K562 (cell line): ENCODE results near the gene NAT10. TPM values are rescaled to one million over a fixed set of nuclear protein-coding genes. Genes with fewer than 3 reads are reported as not detected.
A peak's percentile ranks its signal among the peaks of the same experiment; 100 is the strongest.

Experiments used
- BRD4 ChIP-seq: fragments of 200-600 bp; sonication (generic); IDR thresholded peaks from 2 replicates; pipeline ENCODE4 v1.6.1; 2017; ENCODE audit warnings: inconsistent platforms
- HMGN3 ChIP-seq: IDR thresholded peaks from 2 replicates; pipeline ENCODE4 v1.6.1; 2011; ENCODE audit warnings: borderline replicate concordance, low read depth, mild to moderate bottlenecking, mixed read lengths, low read length; ENCODE audit not compliant: insufficient read length; ENCODE audit errors: extremely low read depth
- MTA2 ChIP-seq: fragments of 450-650 bp; IDR thresholded peaks from 2 replicates; pipeline ENCODE4 v1.6.1; 2016; ENCODE audit warnings: low read depth
- POLR2G ChIP-seq: fragments of 200-400 bp; formaldehyde crosslinking; IDR thresholded peaks from 2 replicates; pipeline ENCODE4 v1.6.1; 2017; ENCODE audit warnings: low read depth, mild to moderate bottlenecking, antibody characterized with exemption, low read length, moderate library complexity
- RBM17 ChIP-seq: fragments of 200-400 bp; formaldehyde crosslinking; IDR thresholded peaks from 2 replicates; pipeline ENCODE4 v1.6.1; 2017; ENCODE audit warnings: low read depth, mild to moderate bottlenecking, low read length, borderline replicate concordance
- RBM39 ChIP-seq: fragments of 200-400 bp; formaldehyde crosslinking; optimal IDR thresholded peaks from 2 replicates; pipeline ENCODE3; 2018; ENCODE audit warnings: low read depth, low read length
- SMAD2 ChIP-seq: fragments of 150-350 bp; IDR thresholded peaks from 2 replicates; pipeline ENCODE4 v1.6.1; 2014; ENCODE audit warnings: low read depth, mild to moderate bottlenecking, low read length
- ZKSCAN8 ChIP-seq: fragments of 200-800 bp; sonication (Bioruptor generic); IDR thresholded peaks from 2 replicates; pipeline ENCODE4 v1.6.1; 2016; ENCODE audit warnings: missing genetic modification characterization, missing compliant biosample characterization
- ZNF57 ChIP-seq: fragments of 450-650 bp; formaldehyde crosslinking; IDR thresholded peaks from 2 replicates; pipeline ENCODE4 v1.4.0; 2020; ENCODE audit warnings: mild to moderate bottlenecking, moderate library complexity
- polyA plus RNA-seq, 8 experiments: library from polyadenylated mRNA; depleted of rRNA in 4 of 8; stranded (reverse) in 5 of 8; unstranded in 3 of 8; fragments of >200 nt; fragmentation: Nextera tagmentation in 2 of 8; fragmentation: Illumina TruSeq in 1 of 8; extraction: Ambion mirVana in 2 of 8; extraction: Trizol in 1 of 8; gene quantifications; 2 replicates each; pipeline versions ENCODE4 v1.2.1 to v1.2.3, GENCODE V29; 2011 to 2014; ENCODE audit warnings: inconsistent platforms in 1 of 8, missing spikeins in 1 of 8
- total RNA-seq, 7 experiments: library from RNA; depleted of rRNA in 6 of 7; stranded (reverse); fragments of >200 nt in 6 of 7; fragmentation: Illumina TruSeq in 2 of 7; extraction: Trizol in 2 of 7; gene quantifications; 2 replicates each; pipeline versions ENCODE4 v1.2.1 to v1.2.3, GENCODE V29; 2011 to 2021; ENCODE audit warnings: low replicate concordance in 1 of 7
- TF ChIP-seq, protein P1 (sequence below), 3 experiments: fragments of 200-800 bp in 1 of 3; sonication (Bioruptor generic) in 1 of 3; sonication (generic) in 1 of 3; formaldehyde crosslinking in 1 of 3; IDR thresholded peaks; 2 replicates each; pipeline versions ENCODE4 v1.6.1 to v1.8.0; 2016 to 2022; ENCODE audit warnings: mild to moderate bottlenecking in 2 of 3, missing compliant biosample characterization in 2 of 3, missing genetic modification characterization in 2 of 3, missing genetic modification reagents in 1 of 3

The NAT10 gene
- total and polyA plus RNA-seq, 9 of the 15 experiments (the other 6 are each of a cell fraction or from before 2014, with no cell fraction given): 55.4 to 125 (median 86.3) TPM

DNA sequence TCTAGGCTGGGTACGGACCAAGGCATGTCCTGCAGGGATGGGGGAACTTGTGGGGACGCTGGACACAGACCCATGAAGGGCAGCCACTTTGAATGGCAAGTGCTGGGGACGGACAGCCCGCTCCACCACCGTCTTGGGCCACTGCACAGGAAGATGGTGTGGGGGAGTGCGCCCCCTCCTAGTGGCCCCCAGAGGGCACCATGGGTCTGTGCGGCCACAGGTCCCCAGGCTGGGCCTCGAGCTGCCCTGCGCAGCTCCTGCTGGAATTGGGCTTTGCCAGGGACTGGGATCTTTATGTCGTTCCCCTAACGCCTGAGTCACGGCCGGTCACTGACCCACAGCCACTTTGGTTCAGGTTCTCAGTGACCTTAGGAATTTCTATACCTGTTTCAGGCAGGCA, 44.4 kb downstream of the NAT10 start (continued):
- TF ChIP-seq ZNF57 (CRISPR knock-in tag) (no peak), SMAD2 (no peak), ZKSCAN8 (CRISPR knock-in tag) (no peak), RBM39 (no peak), MTA2 (no peak), BRD4 (no peak), RBM17 (no peak), POLR2G (peak; percentile 55), HMGN3 (peak; percentile 33)
- TF ChIP-seq, protein P1, sequence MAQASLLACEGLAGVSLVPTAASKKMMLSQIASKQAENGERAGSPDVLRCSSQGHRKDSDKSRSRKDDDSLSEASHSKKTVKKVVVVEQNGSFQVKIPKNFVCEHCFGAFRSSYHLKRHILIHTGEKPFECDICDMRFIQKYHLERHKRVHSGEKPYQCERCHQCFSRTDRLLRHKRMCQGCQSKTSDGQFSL (CRISPR knock-in tag; IDR thresholded peaks at IDR 0.05): peak; percentile 52; the same call in 1 of the 2 replicates
- TF ChIP-seq, protein P1 (tag; IDR thresholded peaks at IDR 0.05): no peak
